Activated CD4-positive, alpha-beta T cell treated with anti-CD3 and anti-CD28 coated beads, Interleukin-2, amount 50 U/mL, for 48 hours (primary cell): Measurements from ENCODE around the gene KRT9.
"Not testable (repeated sequence)": the region's sequence is repeated elsewhere in the genome, so short reads cannot be mapped to it uniquely, and the experiment has no call there.

Experiments
- DNase-seq, 2 experiments: peaks; one replicate each; pipeline ENCODE4 v3.0.0-alpha.2; 2020

The KRT9 gene

GRCh38 chr17:41578538-41578937, 6.7 kb upstream of the KRT9 start:
- DNase-seq, result no peak

GRCh38 chr17:41576740-41577139, 4.9 kb upstream of the KRT9 start:
- DNase-seq, result not testable (repeated sequence)

GRCh38 chr17:41575336-41575735, 3.5 kb upstream of the KRT9 start:
- DNase-seq, result no peak

GRCh38 chr17:41567317-41567716, 4.5 kb downstream of the KRT9 start:
- DNase-seq, result no peak

- DNase-seq, result no peak
These were observed 6.5 kb downstream of the KRT9 start for GRCh38 chr17:41565338-41565737.

- DNase-seq, result no peak
These were observed 8.2 kb downstream of the KRT9 start for GRCh38 chr17:41563607-41564170.

- DNase-seq, result no peak
These were observed 10.3 kb downstream of the KRT9 start for GRCh38 chr17:41561554-41561953.

- DNase-seq, result no peak
These were observed 12.3 kb downstream of the KRT9 start for GRCh38 chr17:41559548-41559947.

GRCh38 chr17:41556931-41557330, 14.9 kb downstream of the KRT9 start:
- no peak for DNase-seq

- no peak for DNase-seq
These were observed 15.6 kb downstream of the KRT9 start for GRCh38 chr17:41556306-41556705.

GRCh38 chr17:41555105-41555887, 16.6 kb downstream of the KRT9 start:
- DNase-seq, result no peak

GRCh38 chr17:41553987-41554680, 17.7 kb downstream of the KRT9 start:
- no peak for DNase-seq

- DNase-seq, result no peak
These were observed 18.7 kb downstream of the KRT9 start for GRCh38 chr17:41553176-41553575.

- no peak for DNase-seq
These were observed 19.4 kb downstream of the KRT9 start for GRCh38 chr17:41552455-41552854.

GRCh38 chr17:41551365-41551764, 20.5 kb downstream of the KRT9 start:
- DNase-seq, result no peak

- no peak for DNase-seq
These were observed 22.2 kb downstream of the KRT9 start for GRCh38 chr17:41549596-41550039.

GRCh38 chr17:41548844-41549595, 22.8 kb downstream of the KRT9 start:
- peak; percentile 86 to 89 for DNase-seq

- peak; percentile 78 to 87 for DNase-seq
These were observed 23.7 kb downstream of the KRT9 start for GRCh38 chr17:41547921-41548843.

- DNase-seq, result no peak
These were observed 24.4 kb downstream of the KRT9 start for GRCh38 chr17:41547378-41547841.

GRCh38 chr17:41546819-41547218, 25.0 kb downstream of the KRT9 start:
- DNase-seq, result no peak

GRCh38 chr17:41545829-41546410, 25.9 kb downstream of the KRT9 start:
- DNase-seq, result no peak

GRCh38 chr17:41544935-41545334, 26.9 kb downstream of the KRT9 start:
- no peak for DNase-seq
